GM12878 (cell line): ENCODE data around the gene BEAN1. TPM values are rescaled to one million over a fixed set of nuclear protein-coding genes. Genes with fewer than 3 reads are reported as not detected.
A peak's percentile ranks its signal among the peaks of the same experiment; 100 is the strongest.

Experiments
- ASH2L ChIP-seq: fragments of 300-600, 200-600 bp; sonication (generic); IDR thresholded peaks from 2 replicates; pipeline ENCODE4 v1.6.1; 2017; ENCODE audit warnings: low read depth, mild to moderate bottlenecking, borderline replicate concordance
- ATF7 ChIP-seq: fragments of 450-650 bp; IDR thresholded peaks from 2 replicates; pipeline ENCODE4 v1.6.1; 2016; ENCODE audit warnings: low read depth, mild to moderate bottlenecking
- BCL11A ChIP-seq: IDR thresholded peaks from 2 replicates; pipeline ENCODE4 v1.6.1; 2011; ENCODE audit warnings: low read depth, low read length
- GABPA ChIP-seq: IDR thresholded peaks from 2 replicates; pipeline ENCODE4 v1.6.1; 2014; ENCODE audit warnings: antibody characterized with exemption, low read depth, mild to moderate bottlenecking, inconsistent platforms
- GATAD2B ChIP-seq: fragments of 450-650 bp; conservative IDR thresholded peaks from 2 replicates; pipeline ENCODE4 v1.6.1; 2017; ENCODE audit warnings: low read depth, mild to moderate bottlenecking, moderate library complexity
- IKZF2 ChIP-seq, 2 experiments: fragments of 450-650 bp; IDR thresholded peaks; 2 replicates each; pipeline ENCODE4 v1.6.1; 2017; ENCODE audit warnings: mild to moderate bottlenecking in 2 of 2, moderate library complexity in 2 of 2
- NR2C2 ChIP-seq: IDR thresholded peaks from 2 replicates; pipeline ENCODE4 v1.6.1; 2011; ENCODE audit warnings: borderline replicate concordance, low read depth; ENCODE audit not compliant: control insufficient read depth, insufficient read length
- PML ChIP-seq: IDR thresholded peaks from 2 replicates; pipeline ENCODE4 v1.6.1; 2012; ENCODE audit warnings: low read length, inconsistent platforms
- TCF12 ChIP-seq: IDR thresholded peaks from 2 replicates; pipeline ENCODE4 v1.6.1; 2011; ENCODE audit warnings: low read depth, mild to moderate bottlenecking, low read length
- ZBTB40 ChIP-seq: fragments of 450-650 bp; IDR thresholded peaks from 2 replicates; pipeline ENCODE4 v1.6.1; 2016; ENCODE audit warnings: mild to moderate bottlenecking, moderate library complexity, borderline replicate concordance
- polyA plus RNA-seq, 11 experiments: library from polyadenylated mRNA; depleted of rRNA in 4 of 11; unstranded in 6 of 11; stranded (reverse) in 5 of 11; fragments of >200 nt; fragmentation: Nextera tagmentation in 4 of 11; fragmentation: Illumina TruSeq in 1 of 11; extraction: Ambion mirVana in 4 of 11; extraction: Trizol in 1 of 11; gene quantifications; 1 replicate in 1 of 11; 2 replicates in 10 of 11; pipeline versions ENCODE4 v1.2.1 to v1.2.3, GENCODE V29; 2011 to 2016; ENCODE audit warnings: inconsistent platforms in 2 of 11, missing spikeins in 2 of 11, low read depth in 1 of 11
- total RNA-seq, 4 experiments: library from RNA; depleted of rRNA in 3 of 4; stranded (reverse); fragments of >200 nt in 3 of 4; fragmentation: Illumina TruSeq in 1 of 4; extraction: Trizol in 1 of 4; gene quantifications; 2 replicates each; pipeline versions ENCODE4 v1.2.1 to v1.2.3, GENCODE V29; 2013 to 2021
- TF ChIP-seq, protein P1 (sequence below): IDR thresholded peaks from 2 replicates; pipeline ENCODE4 v1.6.1; 2012; ENCODE audit warnings: mild to moderate bottlenecking, low read depth, low read length
- TF ChIP-seq, protein P2 (sequence below): fragments of 450-650 bp; conservative IDR thresholded peaks from 2 replicates; pipeline ENCODE4 v1.6.1; 2017; ENCODE audit warnings: mild to moderate bottlenecking, moderate library complexity
- TF ChIP-seq, protein P3 (sequence below): fragments of 150-350 bp; IDR thresholded peaks from 2 replicates; pipeline ENCODE4 v1.6.1; 2014; ENCODE audit warnings: mild to moderate bottlenecking, low read depth, low read length

Gene BEAN1
- total and polyA plus RNA-seq, 10 of the 15 experiments (the other 5 are each of a cell fraction or from before 2014, with no cell fraction given) = not detected

- TF ChIP-seq, protein P1, sequence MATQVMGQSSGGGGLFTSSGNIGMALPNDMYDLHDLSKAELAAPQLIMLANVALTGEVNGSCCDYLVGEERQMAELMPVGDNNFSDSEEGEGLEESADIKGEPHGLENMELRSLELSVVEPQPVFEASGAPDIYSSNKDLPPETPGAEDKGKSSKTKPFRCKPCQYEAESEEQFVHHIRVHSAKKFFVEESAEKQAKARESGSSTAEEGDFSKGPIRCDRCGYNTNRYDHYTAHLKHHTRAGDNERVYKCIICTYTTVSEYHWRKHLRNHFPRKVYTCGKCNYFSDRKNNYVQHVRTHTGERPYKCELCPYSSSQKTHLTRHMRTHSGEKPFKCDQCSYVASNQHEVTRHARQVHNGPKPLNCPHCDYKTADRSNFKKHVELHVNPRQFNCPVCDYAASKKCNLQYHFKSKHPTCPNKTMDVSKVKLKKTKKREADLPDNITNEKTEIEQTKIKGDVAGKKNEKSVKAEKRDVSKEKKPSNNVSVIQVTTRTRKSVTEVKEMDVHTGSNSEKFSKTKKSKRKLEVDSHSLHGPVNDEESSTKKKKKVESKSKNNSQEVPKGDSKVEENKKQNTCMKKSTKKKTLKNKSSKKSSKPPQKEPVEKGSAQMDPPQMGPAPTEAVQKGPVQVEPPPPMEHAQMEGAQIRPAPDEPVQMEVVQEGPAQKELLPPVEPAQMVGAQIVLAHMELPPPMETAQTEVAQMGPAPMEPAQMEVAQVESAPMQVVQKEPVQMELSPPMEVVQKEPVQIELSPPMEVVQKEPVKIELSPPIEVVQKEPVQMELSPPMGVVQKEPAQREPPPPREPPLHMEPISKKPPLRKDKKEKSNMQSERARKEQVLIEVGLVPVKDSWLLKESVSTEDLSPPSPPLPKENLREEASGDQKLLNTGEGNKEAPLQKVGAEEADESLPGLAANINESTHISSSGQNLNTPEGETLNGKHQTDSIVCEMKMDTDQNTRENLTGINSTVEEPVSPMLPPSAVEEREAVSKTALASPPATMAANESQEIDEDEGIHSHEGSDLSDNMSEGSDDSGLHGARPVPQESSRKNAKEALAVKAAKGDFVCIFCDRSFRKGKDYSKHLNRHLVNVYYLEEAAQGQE = 0 out of 2 replicates have a peak, but pooled peaks have one; percentile 5
- TF ChIP-seq BCL11A (peak; percentile 71; the same call in 1 of the 2 replicates), PML (peak; percentile 72; the same call in 1 of the 2 replicates), ATF7 (peak; percentile 96), ZBTB40 (no peak; the same call in 1 of the 2 replicates), ASH2L (0 out of 2 replicates have a peak, but pooled peaks have one; percentile 47), IKZF2 (IDR thresholded peaks at IDR 0.05) (peak; percentile 78), GABPA (peak; percentile 65; the same call in 1 of the 2 replicates), NR2C2 (no peak), GATAD2B (0 out of 2 replicates have a peak, but pooled peaks have one; percentile 22), TCF12 (peak; percentile 73; the same call in 1 of the 2 replicates)
- TF ChIP-seq, protein P2, sequence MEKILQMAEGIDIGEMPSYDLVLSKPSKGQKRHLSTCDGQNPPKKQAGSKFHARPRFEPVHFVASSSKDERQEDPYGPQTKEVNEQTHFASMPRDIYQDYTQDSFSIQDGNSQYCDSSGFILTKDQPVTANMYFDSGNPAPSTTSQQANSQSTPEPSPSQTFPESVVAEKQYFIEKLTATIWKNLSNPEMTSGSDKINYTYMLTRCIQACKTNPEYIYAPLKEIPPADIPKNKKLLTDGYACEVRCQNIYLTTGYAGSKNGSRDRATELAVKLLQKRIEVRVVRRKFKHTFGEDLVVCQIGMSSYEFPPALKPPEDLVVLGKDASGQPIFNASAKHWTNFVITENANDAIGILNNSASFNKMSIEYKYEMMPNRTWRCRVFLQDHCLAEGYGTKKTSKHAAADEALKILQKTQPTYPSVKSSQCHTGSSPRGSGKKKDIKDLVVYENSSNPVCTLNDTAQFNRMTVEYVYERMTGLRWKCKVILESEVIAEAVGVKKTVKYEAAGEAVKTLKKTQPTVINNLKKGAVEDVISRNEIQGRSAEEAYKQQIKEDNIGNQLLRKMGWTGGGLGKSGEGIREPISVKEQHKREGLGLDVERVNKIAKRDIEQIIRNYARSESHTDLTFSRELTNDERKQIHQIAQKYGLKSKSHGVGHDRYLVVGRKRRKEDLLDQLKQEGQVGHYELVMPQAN = no peak
- TF ChIP-seq, protein P3, sequence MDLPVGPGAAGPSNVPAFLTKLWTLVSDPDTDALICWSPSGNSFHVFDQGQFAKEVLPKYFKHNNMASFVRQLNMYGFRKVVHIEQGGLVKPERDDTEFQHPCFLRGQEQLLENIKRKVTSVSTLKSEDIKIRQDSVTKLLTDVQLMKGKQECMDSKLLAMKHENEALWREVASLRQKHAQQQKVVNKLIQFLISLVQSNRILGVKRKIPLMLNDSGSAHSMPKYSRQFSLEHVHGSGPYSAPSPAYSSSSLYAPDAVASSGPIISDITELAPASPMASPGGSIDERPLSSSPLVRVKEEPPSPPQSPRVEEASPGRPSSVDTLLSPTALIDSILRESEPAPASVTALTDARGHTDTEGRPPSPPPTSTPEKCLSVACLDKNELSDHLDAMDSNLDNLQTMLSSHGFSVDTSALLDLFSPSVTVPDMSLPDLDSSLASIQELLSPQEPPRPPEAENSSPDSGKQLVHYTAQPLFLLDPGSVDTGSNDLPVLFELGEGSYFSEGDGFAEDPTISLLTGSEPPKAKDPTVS = no peak
Observed at GRCh38 chr16:66516808-66517585, 89.9 kb downstream of the BEAN1 start (continued).
